GM21360 (cell line): ENCODE measurements around the gene CD151.

Experiments used
- ATAC-seq: cut with Tn5 transposase; IDR thresholded peaks from one replicate; pipeline ENCODE4 v1.9.1; 2021; ENCODE audit warnings: mild to moderate bottlenecking, moderate library complexity; ENCODE audit not compliant: unreplicated experiment

Gene CD151

GRCh38 chr11:841981-842369 is 9.2 kb downstream of the CD151 start:
- ATAC-seq, result no peak

DNA sequence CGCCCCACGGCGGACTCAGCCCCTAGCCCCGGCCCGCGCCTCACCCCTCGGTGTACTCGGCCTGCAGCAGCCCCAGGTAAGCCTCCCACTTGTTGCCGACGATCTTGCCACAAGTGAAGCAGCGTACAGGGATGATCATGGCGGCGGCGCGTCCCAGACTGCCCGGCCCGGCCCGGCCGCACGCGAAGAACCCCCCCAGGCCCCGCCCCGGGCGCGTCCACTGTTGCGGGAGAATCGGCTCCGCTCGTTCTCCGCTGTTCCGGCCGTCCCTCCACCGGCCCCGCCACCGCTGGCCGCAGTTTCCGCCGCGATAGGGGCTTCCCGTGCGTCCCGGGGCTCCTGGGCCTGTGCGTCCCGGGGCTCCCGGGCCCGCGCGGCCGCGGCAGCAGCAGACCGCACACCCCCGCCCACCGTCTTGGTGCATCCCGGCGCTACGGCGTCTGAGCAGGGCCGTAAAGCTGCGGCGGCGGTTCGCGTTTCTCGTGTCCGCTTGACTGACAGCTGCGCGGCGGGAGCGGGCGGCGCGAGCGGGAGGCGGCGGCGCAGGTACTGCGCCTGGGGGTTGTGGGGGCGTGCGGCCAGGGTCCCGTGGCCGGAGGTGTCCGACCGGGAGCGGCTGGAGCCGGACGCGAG is 9.7 kb downstream of the CD151 start, which contains the start of the genes POLR2L and TSPAN4:
Gene POLR2L (minus strand): TSS at position 160 of the 633 bp plus-strand sequence. CDS start 21 bp downstream, at position 139.
Gene TSPAN4 (plus strand): TSS at position 483 of the 633 bp plus-strand sequence. CDS start 7,453 bp downstream, outside the sequence.
- ATAC-seq, result peak; percentile 63

DNA sequence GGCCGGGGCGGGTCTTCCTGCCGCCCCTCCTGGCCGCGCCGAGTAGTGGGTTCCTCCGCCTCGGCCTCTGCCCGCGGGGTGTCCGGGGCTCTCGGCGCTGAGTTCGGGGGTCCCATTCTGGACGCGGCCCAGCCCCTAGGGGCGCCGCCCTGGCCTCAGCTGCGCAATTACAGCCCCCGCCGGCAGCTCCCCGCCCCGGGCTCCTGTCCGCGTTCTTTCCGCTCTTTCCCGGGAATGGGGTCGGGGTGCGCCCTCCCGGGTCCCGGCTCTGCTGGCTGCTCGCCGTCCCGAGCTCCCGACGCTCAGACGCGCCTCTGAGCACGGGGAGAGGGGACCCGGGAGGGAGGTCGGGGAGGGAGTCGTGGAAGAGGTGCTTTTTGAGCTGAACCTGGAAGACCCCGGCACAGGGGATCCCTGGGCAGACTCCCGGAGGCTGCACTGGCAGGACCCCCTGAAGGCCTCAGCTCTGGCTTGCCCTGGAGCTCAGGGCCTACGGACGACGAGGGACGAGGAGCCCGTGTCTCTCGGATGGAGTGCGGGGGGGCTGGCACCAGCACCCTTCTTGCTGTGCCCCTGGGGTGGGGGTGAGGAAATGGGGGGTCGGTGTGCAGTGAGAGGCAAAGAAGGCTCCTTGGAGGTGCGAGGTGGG is 10.5 kb downstream of the CD151 start:
- no peak for ATAC-seq

GRCh38 chr11:843818-844692 is 11.3 kb downstream of the CD151 start:
- ATAC-seq, result no peak

DNA sequence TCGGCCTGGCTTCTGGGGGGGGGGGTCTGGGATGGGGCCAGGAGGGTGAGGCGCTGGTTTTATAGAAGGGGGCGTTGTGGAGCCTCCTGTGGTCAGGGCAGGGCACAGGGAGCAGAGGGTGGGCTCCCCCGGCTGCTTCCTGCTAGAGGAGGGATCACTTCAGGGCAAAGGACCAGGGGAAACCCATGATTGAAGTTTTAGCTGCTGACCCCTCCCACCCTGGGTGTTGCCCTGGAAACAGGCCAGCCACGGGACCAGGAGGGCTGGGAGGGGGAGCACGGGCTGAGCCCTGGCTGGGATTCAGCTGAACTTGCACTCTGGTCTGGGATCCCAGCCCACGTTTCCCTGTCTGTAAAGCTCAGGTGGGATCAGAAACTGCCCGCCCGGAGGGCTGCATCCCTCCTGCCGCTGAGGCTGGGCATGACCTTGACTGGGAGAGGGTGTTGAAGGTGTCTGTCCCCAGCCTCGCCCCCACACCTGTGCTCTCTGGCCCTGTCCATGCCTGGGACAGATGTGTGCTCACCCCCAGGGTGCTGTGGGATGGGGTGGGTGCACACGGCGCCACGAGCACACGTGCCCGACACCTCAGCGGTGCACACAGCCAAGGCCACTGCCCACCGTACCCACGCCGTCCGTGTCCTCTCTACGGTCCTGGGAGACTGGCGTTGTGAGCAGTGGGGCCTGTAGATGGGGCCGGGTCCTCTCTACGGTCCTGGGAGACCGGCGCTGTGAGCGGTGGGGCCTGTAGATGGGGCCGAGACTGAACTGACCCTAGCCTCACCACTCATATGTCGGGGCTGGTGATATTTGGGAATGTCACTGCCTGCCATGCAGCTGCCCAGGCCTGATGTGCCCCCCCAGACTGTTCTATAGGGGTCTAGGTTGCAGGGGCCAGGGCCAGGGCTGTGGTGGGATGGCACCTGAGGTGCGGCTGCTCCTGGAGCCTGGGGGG is 12.2 kb downstream of the CD151 start:
- ATAC-seq, result no peak

GRCh38 chr11:845872-846495 is 13.2 kb downstream of the CD151 start:
- ATAC-seq, result no peak

DNA sequence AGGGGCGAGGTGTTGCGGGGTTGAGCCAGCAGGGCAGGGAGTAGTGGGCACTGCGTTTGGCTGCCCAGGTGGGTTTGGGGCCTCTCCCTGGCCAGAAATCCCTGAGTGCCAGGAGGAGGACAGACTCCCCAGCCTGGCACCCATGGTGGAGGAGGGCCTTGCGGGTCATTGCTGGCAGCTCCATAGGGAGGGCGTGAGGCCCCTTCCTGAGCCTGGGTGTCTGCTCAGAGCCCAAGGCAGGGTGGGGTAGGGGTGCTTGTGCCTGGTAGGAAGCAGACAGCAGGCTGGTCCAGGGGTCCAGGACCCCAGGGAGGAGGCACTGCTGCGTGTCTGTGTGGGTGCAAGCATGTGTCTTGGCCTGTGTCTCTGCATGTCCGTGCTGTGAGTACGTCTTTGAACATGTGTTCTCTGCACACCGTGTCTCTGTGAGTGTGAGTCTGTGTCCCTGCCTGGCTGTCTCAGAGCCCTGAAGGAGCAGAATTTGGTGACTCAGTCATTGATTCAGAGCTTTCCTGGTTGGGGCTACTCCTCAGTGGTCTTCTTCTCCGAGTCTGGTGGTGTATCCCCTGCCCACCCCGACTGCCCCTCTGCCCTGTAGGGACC is 13.8 kb downstream of the CD151 start:
- ATAC-seq, result no peak

DNA sequence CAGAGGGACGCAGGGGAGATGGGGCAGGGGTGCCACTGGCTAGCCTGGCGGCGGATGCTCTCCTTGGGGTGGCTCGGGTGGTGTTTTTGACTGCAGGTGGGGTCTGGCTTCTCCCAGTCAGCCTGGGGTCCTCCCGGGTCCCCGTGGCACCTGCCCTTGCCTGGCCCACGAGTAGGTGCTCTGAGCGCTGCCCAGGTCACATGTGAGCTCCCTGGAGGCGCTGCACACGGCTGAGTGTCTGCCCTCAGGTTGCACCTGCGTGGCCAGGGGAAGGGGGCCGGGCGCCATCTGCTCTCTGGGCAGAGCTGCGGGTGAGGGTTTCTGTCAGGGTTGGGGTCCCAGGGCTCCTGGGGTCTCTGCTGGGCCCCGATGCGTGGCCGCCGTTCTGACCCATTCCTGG is 15.1 kb downstream of the CD151 start:
- ATAC-seq, result no peak

- no peak for ATAC-seq
These were observed 15.7 kb downstream of the CD151 start for GRCh38 chr11:848380-848931.

GRCh38 chr11:849104-849824 is 16.5 kb downstream of the CD151 start:
- no peak for ATAC-seq

DNA sequence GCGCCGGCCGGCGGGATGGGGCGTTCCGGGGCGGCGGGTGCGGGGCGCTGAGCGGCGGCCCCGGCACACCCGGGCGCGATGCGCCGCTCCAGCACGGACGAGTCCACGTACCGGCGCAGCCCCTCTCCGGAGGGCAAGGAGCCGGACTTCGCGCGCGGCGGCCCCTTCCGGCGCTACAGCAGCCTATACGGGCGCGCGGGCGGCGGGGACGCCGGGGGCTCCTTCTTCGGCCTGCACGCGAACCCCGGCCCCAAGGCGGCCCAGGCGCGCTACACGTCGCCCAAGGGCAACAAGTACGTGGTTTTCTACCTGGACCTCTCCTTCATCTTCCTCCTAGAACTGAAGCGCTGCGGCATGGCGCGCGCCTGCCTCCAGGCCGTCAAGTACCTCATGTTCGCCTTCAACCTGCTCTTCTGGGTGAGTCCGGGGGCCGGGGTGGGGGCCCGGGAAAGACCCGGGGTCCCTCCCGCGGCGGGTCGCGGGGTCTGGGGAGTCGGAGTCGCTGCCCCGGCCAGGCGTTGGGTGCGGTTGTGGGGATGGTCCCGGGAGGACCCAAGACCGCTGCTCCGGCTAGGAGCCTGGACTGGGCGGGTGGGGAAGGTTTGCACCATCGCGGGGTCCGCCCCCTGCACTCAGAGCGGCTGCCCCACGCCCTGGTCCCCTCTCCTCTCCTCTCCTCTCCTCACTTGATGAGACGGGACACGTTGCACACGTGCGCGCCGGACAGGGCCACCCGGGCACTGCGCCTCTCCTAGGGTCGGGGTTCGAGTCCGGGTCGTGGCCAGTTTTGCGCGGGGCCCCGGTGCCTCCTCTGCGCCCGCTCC is 17.4 kb downstream of the CD151 start:
- no peak for ATAC-seq

GRCh38 chr11:850775-851763 is 18.3 kb downstream of the CD151 start:
- no peak for ATAC-seq

GRCh38 chr11:852762-853161 is 20.0 kb downstream of the CD151 start:
- no peak for ATAC-seq

GRCh38 chr11:853682-854448 is 21.1 kb downstream of the CD151 start:
- no peak for ATAC-seq

DNA sequence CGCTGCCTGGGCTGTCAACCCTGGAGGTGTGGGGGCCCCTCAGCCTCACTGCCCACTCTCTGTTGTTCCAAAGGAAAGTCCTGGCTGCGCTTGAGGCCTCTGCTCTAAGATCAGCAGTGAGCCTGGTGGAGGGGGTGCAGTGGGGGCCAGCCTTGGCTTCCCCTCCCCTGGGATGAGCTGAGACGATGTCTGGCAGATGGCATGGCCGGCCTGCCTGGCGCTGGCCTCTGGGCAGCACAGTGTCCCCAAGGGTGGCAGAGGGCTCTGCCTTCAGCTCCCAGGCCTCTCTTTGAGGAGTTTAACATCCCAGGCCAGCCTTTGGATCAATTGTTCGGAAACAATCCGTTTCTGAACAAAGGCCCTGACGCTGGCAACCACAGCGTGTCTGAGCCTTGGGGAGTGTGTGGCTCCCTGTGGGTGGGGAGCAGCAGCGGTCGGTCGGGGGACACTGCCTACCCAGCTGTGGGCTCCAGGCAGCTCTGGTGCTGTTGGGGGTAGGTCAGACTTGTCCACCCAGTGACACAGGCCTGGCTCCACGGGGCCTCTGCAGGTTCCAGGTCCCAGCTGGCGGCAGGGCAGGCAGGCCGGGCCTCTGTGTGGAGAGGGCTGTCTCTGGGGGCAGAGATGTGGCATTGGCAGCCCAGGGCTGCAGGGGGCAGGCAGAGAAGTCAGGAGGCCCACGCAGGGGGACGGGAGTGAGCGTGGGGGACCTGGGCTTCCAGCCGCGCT is 22.0 kb downstream of the CD151 start:
- no peak for ATAC-seq
